ENCODE measurements around the gene P2RX4.

- TF ChIP-seq POLR2A (IDR thresholded peaks at IDR 0.05; ENCODE audit: borderline replicate concordance, extremely low read depth, insufficient read depth, insufficient read length) (no peak), POLR2AphosphoS5 (IDR thresholded peaks at IDR 0.05; ENCODE audit: low read depth, low read length) (no peak), CEBPB (IDR thresholded peaks at IDR 0.05; ENCODE audit: low read depth) (no peak), ZFX (IDR thresholded peaks at IDR 0.05) (no peak), CTCF (IDR thresholded peaks at IDR 0.05 in 2 of 3, conservative IDR thresholded peaks at IDR 0.05 in 1 of 3; ENCODE audit: borderline replicate concordance in 1 of 3, insufficient read depth in 1 of 3, low read depth in 2 of 3, low read length in 2 of 3) (no peak)
Observed at GRCh38 chr12:121184984-121185889, 24.7 kb upstream of the P2RX4 start.

All from HCT116 (cell line).